GM10248 (cell line): ENCODE results near the gene VOPP1.

Experiments used
- CTCF ChIA-PET: fragments of 300-600 bp; sonication (Branson Sonifier 250); formaldehyde crosslinking; extraction: SDS; loops from one replicate; lab custom pipeline; 2021; ENCODE audit warnings: antibody characterized with exemption; lab: Yijun Ruan, JAX
- POLR2A ChIA-PET: fragments of 350-650 bp; sonication (Branson Sonifier 250); formaldehyde crosslinking; extraction: SDS; loops from one replicate; lab custom pipeline; 2020; ENCODE audit warnings: antibody characterized with exemption; lab: Yijun Ruan, JAX
- DNase-seq: peaks from one replicate; pipeline ENCODE4 v3.0.0; 2012; ENCODE audit errors: extremely low spot score
- TF ChIP-seq, protein P1 (sequence below): IDR thresholded peaks from 2 replicates; pipeline ENCODE4 v1.5.1; 2012; ENCODE audit warnings: mild to moderate bottlenecking, low read depth; ENCODE audit errors: extremely low read depth, missing control alignments, control extremely low read depth

The VOPP1 gene

DNA sequence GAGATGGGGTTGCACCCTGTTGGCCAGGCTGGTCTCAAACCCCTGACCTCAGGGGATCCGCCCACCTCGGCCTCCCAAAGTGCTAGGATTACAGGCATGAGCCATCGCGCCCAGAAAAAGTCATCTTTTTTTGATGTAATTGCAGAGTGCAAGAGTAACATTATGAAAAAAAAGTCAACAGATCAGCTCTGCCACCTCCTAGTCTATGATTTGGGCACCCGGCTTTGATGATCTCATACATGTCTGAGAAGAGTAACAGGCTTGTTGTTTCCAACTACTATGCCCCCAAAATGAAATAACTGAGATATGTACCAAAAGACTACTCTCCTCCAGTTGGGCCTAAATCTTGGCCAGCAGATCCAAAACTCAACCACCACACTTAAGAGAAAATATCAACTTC is 40.8 kb downstream of the VOPP1 start:
- ChIA-PET POLR2A (interaction anchor here (0.6 to 4.4 kb wide), 5 partner anchors 10 to 37 kb away, joined by 4 to 51 read pairs (median 8); no protein-coding TSS in a partner anchor), CTCF (interaction anchor here (1.0 to 11.3 kb wide), 5 partner anchors 14 to 33 kb away, joined by 4 to 150 read pairs (median 7); no protein-coding TSS in a partner anchor)
- TF ChIP-seq, protein P1, sequence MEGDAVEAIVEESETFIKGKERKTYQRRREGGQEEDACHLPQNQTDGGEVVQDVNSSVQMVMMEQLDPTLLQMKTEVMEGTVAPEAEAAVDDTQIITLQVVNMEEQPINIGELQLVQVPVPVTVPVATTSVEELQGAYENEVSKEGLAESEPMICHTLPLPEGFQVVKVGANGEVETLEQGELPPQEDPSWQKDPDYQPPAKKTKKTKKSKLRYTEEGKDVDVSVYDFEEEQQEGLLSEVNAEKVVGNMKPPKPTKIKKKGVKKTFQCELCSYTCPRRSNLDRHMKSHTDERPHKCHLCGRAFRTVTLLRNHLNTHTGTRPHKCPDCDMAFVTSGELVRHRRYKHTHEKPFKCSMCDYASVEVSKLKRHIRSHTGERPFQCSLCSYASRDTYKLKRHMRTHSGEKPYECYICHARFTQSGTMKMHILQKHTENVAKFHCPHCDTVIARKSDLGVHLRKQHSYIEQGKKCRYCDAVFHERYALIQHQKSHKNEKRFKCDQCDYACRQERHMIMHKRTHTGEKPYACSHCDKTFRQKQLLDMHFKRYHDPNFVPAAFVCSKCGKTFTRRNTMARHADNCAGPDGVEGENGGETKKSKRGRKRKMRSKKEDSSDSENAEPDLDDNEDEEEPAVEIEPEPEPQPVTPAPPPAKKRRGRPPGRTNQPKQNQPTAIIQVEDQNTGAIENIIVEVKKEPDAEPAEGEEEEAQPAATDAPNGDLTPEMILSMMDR = no peak
- no peak for DNase-seq

- ChIA-PET POLR2A (interaction anchor here (1.0 kb wide), 1 partner anchor 10 kb away, joined by 3 read pairs; no protein-coding TSS in a partner anchor), CTCF (interaction anchor here (4.3 kb wide), 1 partner anchor 13 kb away, joined by 25 read pairs; no protein-coding TSS in a partner anchor)
- TF ChIP-seq, protein P1 = no peak
- no peak for DNase-seq
Observed at GRCh38 chr7:55527307-55527706, 45.0 kb downstream of the VOPP1 start.

- ChIA-PET POLR2A (interaction anchor here (1.0 kb wide), 1 partner anchor 9 kb away, joined by 3 read pairs; no protein-coding TSS in a partner anchor), CTCF (interaction anchor here (4.3 kb wide), 1 partner anchor 12 kb away, joined by 25 read pairs; no protein-coding TSS in a partner anchor)
Observed at GRCh38 chr7:55526770-55527169, 45.5 kb downstream of the VOPP1 start.

GRCh38 chr7:55526329-55526728 is 46.0 kb downstream of the VOPP1 start:
- CTCF ChIA-PET = interaction anchor here (4.3 kb wide), 1 partner anchor 12 kb away, joined by 25 read pairs; no protein-coding TSS in a partner anchor
- POLR2A ChIA-PET = interaction anchor here (1.0 kb wide), 1 partner anchor 9 kb away, joined by 3 read pairs; no protein-coding TSS in a partner anchor
- TF ChIP-seq, protein P1 = no peak
- DNase-seq = no peak

More at GRCh38 chr7:55526770-55527169, 45.5 kb downstream of the VOPP1 start:
- peak; percentile 49 for DNase-seq
- TF ChIP-seq, protein P1 = no peak

- TF ChIP-seq, protein P1 = no peak
- DNase-seq = no peak
- POLR2A ChIA-PET = interaction anchor here (0.7 to 1.0 kb wide), 2 partner anchors 10 to 42 kb away, joined by 3 to 4 read pairs; no protein-coding TSS in a partner anchor
- CTCF ChIA-PET = interaction anchor here (0.9 to 4.3 kb wide), 10 partner anchors 8 to 34 kb away, joined by 3 to 25 read pairs (median 4); no protein-coding TSS in a partner anchor
Observed at GRCh38 chr7:55524558-55525310, 47.6 kb downstream of the VOPP1 start.

- TF ChIP-seq, protein P1 = no peak
- no peak for DNase-seq
- POLR2A ChIA-PET = interaction anchor here (0.5 to 1.2 kb wide), 3 partner anchors 11 to 40 kb away, joined by 3 to 4 read pairs (median 3); no protein-coding TSS in a partner anchor
- CTCF ChIA-PET = interaction anchor here (1.0 to 12.8 kb wide), 6 partner anchors 9 to 30 kb away, joined by 3 to 150 read pairs (median 8); no protein-coding TSS in a partner anchor
Observed at GRCh38 chr7:55523366-55523765, 48.9 kb downstream of the VOPP1 start.
